Measurements from ENCODE around the gene NUDT7. TPM values are rescaled to one million over a fixed set of nuclear protein-coding genes. Genes with fewer than 3 reads are reported as not detected.

The NUDT7 gene
- total and polyA plus RNA-seq, 2 experiments from 2014 or later: 12.2 to 21.9 TPM

DNA sequence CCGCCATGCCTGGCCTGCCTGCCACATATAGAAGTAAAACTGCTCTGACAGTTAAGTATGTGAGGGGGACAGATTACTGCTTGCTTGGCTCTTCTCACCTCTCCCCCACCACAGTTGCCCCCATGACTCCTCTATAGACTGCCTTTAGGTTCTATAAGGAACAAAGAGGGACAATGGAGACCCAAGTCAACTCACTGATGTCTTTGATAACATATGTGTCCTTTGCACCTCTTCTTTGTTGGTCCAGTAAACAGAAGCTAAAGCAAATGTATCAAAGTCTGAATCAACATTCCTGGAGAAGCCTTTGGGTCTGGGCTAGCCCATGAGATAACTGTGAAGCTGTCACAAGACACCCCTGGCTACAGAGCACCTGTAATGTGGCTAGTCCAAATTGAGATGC lies 27.1 kb downstream of the NUDT7 start:
- TF ChIP-seq CTCF (IDR thresholded peaks at IDR 0.05; ENCODE audit: low read depth, low read length): no peak
- no peak for DNase-seq (ENCODE audit: low read depth in 1 of 2, low spot score in 1 of 2)

GRCh38 chr16:77758046-77758445 lies 35.7 kb downstream of the NUDT7 start:
- Histone ChIP-seq H3K4me1 (ENCODE audit: low read depth) (peaks cover 9% of the 10 kb centered on the region), H3K4me3 (no peak overlapping the region), H3K36me3 (no peaks in the 10 kb centered on the region), H3K27ac (no peak overlapping the region), H3K9me3 (ENCODE audit: low read depth) (no peaks in the 10 kb centered on the region), H3K27me3 (no peaks in the 10 kb centered on the region)
- DNase-seq (ENCODE audit: low read depth in 1 of 2, low spot score in 1 of 2): no peak
- no peak for TF ChIP-seq CTCF (IDR thresholded peaks at IDR 0.05; ENCODE audit: low read depth, low read length)

More for the DNA sequence above, 27.1 kb downstream of the NUDT7 start:
- Histone ChIP-seq H3K27me3 (peaks cover 9% of the 10 kb centered on the region), H3K4me3 (no peak overlapping the region), H3K4me1 (ENCODE audit: low read depth) (no peaks in the 10 kb centered on the region), H3K9me3 (ENCODE audit: low read depth) (no peaks in the 10 kb centered on the region), H3K36me3 (no peaks in the 10 kb centered on the region), H3K27ac (no peak overlapping the region)

GRCh38 chr16:77758508-77758907 lies 36.2 kb downstream of the NUDT7 start:
- H3K36me3 ChIP-seq: no peaks in the 10 kb centered on the region
- H3K27ac ChIP-seq: no peak overlapping the region
- H3K27me3 ChIP-seq: no peaks in the 10 kb centered on the region
- H3K4me3 ChIP-seq: no peak overlapping the region
- no peaks in the 10 kb centered on the region for H3K9me3 ChIP-seq (ENCODE audit: low read depth)
- no peak for DNase-seq (ENCODE audit: low read depth in 1 of 2, low spot score in 1 of 2)
- H3K4me1 ChIP-seq (ENCODE audit: low read depth): peaks cover 9% of the 10 kb centered on the region
- no peak for TF ChIP-seq CTCF (IDR thresholded peaks at IDR 0.05; ENCODE audit: low read depth, low read length)

- no peak for TF ChIP-seq CTCF (IDR thresholded peaks at IDR 0.05; ENCODE audit: low read depth, low read length)
- H3K36me3 ChIP-seq: no peaks in the 10 kb centered on the region
- no peaks in the 10 kb centered on the region for H3K9me3 ChIP-seq (ENCODE audit: low read depth)
- H3K27ac ChIP-seq: no peak overlapping the region
- H3K4me3 ChIP-seq: no peak overlapping the region
- peaks cover 9% of the 10 kb centered on the region for H3K4me1 ChIP-seq (ENCODE audit: low read depth)
- H3K27me3 ChIP-seq: no peaks in the 10 kb centered on the region
- no peak for DNase-seq (ENCODE audit: low read depth in 1 of 2, low spot score in 1 of 2)
These were observed 36.9 kb downstream of the NUDT7 start for GRCh38 chr16:77759201-77759600.

DNA sequence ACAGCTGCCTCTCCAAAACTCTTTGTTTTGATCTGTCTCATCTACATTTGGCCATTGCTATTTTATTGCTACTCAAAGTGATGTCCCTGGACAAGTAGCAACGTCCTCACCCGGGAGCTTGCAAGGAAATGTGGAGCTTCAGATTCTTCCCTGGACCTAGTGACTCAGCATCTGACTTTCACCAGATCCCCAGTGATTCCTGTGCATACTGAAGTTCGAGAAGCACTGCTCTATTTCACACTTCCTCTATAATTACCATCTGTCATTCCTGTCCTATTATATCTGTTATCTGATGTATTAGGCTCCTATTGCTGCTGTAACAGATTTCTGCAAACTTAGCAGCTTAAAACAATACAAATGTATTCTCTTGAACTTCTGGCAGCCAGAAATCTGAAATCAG lies 37.5 kb downstream of the NUDT7 start:
- Histone ChIP-seq H3K4me3 (no peak overlapping the region), H3K4me1 (ENCODE audit: low read depth) (peaks cover 9% of the 10 kb centered on the region), H3K36me3 (no peaks in the 10 kb centered on the region), H3K9me3 (ENCODE audit: low read depth) (no peaks in the 10 kb centered on the region), H3K27me3 (no peaks in the 10 kb centered on the region), H3K27ac (no peak overlapping the region)
- peak in 1 of 2 donors; percentile 5 for DNase-seq (ENCODE audit: low read depth in 1 of 2, low spot score in 1 of 2)
- TF ChIP-seq CTCF (IDR thresholded peaks at IDR 0.05; ENCODE audit: low read depth, low read length): no peak

DNA sequence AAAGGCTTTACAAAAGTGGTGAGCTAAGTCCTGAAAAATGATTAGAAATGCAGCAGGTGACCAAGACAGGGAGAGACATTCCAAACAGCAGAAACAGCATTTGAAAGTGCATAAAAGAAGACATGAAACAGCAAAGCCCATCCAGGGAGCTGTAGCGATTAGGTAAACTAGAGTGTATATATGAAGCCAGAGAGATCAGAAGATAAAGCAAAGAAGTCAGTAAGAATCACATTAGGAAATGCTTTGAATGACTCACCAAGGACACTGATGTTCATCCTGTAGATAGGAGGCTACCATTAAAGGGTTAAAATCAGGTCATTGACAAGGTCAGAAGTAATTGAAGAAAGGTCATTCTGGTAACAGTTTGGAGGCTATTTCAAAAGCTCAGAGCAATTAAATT lies 38.5 kb downstream of the NUDT7 start:
- Histone ChIP-seq H3K4me3 (no peak overlapping the region), H3K4me1 (ENCODE audit: low read depth) (peaks cover 9% of the 10 kb centered on the region), H3K27ac (no peak overlapping the region), H3K27me3 (no peaks in the 10 kb centered on the region), H3K9me3 (ENCODE audit: low read depth) (no peaks in the 10 kb centered on the region), H3K36me3 (no peaks in the 10 kb centered on the region)
- TF ChIP-seq CTCF (IDR thresholded peaks at IDR 0.05; ENCODE audit: low read depth, low read length): no peak
- no peak for DNase-seq (ENCODE audit: low read depth in 1 of 2, low spot score in 1 of 2)

Measured in cardiac muscle cell (in vitro differentiated cells and primary cell).